ENCODE data around the gene SLC26A6. TPM values are rescaled to one million over a fixed set of nuclear protein-coding genes. Genes with fewer than 3 reads are reported as not detected.

Gene SLC26A6

Small RNA genes within 50 kb of the gene (small RNA-seq; reads per million reads assigned to genes)
- not detected for gene AC141002.1
